ENCODE measurements around the gene ROR2.

ROR2 gene

DNA sequence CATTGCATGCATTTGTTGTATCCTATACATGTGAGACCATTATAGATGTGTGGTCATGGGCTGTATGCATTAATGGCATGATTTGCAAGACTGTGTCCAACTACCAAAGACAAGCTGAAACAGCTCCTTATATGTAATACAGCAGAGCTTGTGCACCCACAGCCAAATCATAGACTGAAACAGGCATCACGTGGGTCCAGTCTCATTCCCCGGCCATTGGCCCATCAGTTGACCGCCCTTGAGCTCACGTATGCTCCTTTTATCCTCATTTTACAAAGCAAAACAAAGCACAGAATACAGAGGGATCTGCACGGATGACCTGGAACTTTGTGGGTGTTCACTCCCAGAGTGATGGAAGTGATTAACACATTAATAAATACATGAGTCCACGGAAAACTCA is 109.1 kb downstream of the ROR2 start:
- DNase-seq, result no peak

DNA sequence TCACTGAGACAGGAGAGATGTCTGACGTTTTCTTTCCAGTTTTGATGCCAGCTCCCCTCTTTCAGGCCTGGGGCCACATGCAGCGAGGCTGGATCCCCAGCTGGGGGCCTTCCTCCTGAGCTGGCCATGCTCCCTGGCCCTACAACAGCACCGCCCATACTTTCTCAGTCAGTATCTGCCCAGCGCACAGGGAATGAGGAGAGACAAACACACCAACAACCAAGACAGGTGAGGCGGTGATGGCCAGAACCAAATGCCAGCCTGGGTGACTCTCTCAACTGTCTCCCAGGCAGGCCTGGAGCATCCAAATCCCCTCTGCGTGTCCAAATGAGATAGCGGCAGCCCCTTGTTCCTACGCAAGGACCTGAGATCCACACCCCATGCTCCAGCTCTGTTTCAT is 109.6 kb downstream of the ROR2 start:
- no peak for DNase-seq

DNA sequence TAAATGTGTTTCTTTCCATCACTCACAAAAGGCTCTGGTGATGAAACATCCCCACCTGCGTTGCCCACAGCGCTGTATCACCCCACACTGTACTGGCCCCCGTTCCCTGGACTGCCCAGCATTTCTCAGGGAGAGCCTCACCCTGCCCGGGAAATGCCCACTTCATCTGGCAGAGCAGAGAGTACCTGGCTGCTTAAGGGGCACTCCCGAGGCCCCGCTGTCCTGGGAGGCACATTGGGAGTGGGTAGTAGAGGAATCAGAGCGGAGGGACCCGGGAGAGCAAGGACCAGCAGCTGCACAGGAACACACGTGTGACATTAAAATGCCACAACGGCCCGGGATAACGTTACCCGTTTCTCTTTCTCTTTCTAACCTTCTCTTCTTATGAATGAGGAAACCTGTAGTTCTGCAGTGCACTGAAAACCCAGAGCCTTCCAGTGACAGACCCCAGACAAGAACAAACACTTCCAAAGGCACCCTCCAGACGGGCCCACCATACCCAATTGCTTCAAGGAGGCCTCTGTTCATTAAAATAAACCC is 110.0 kb downstream of the ROR2 start:
- DNase-seq, result no peak

DNA sequence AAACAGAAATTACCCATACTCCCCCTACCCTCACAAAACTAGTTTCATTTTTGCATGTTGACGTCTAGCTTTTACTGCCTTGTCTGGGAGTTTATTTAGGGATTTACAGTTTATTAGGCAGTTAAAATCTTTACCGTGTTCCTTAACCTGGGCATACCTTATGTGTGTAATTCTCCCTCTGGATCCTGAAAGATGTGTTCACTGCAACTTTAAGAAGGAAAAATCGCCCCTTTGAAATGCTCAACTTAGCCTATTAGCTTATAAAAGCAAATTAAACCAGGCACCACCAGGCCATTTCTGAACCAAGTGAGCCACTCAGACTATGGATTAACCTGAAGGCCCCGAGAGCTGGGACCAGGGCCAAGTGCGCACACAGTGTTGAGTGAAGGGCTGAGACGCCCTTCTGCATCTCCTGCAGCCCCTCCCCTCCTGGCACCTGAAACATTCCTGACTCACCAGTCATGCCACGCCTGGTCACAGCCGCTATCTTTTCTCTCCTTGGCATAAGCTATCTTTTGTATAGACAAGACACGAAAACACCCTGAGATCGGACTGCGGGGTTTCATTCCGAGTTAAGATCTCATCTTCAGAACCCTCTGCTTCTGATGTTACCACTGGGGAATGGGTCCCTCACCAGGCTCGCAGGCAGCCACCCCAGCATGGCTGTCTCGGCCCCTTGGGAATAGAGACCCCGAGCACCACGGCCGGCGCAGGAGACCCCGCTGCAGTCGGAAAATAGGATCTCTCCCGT is 111.9 kb downstream of the ROR2 start:
- no peak for DNase-seq

DNA sequence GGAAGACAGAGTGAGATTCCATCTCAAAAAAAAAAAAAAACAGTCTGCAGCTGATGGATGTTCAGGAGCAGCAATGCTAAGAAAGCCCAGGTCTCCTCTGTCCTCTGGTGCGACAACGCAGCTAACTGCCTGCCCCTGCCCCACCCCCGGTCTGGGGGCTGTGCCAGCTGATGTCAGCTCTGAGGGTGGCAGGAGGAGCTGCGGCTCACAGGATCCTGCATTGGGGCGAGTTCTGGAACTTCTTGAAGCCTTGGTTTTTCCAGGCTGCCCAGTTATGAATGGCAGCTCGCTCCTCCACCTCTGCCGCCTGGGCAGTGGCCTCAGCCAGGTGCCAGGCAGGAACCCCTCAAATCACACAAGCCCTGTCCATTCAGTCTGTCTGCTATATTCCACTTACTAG is 113.5 kb downstream of the ROR2 start:
- DNase-seq, result no peak

DNA sequence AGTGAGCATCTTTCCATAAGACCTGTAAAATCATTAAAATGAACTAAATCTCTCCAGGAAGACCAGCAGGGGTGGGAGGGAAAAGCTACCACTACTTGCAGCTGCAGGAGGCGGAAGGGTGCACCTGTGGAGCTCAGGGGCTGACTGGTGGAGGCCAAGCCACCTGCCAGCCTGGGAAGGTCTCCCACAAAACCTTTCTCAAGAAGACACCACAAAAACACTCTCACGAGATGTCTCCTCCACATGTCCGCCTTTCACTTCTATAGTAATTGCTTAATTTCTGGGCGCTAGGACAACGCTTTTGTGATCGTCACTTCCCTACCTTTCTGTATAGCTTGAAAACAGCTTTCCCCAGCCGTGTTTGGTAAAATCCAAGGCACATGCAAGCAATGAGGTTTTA is 114.4 kb downstream of the ROR2 start:
- no peak for DNase-seq

DNA sequence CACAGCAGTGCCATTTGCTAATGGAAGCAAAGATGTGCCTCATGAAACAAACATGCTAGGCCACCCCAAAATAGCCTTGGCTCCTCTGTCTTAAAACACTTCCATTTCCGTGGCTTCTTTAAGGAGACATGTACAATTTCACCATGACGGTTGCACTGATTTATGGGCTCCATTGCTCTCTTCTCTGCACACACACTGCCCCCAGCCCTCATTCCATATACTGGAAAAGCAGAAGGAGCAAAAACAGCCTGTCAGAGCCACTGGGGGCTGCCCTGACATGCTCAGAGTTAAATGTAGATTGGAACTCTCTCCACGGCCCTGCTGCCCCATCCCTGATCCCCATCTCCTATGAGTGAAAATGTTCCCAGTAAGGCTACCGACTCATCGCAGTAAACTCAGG is 114.8 kb downstream of the ROR2 start:
- no peak for DNase-seq

DNA sequence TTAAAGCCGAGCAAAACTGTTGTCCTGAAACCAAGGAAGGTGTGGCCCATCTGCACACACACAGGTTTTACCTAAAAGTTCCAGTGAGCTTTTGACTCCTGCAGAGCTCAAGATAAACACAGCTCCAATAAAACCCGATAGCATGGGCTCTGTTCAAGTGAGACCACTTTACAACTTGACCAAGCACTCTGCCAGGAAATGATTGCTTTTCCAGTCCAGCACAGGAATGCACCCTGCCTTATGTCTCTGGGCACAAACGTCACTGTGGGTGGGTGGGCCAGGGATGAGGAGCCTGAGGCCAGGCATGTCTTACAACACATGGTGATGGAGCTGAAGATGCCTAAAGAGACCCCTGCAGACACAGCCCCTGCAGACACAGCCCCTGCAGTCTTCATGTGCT is 115.3 kb downstream of the ROR2 start:
- DNase-seq, result no peak

DNA sequence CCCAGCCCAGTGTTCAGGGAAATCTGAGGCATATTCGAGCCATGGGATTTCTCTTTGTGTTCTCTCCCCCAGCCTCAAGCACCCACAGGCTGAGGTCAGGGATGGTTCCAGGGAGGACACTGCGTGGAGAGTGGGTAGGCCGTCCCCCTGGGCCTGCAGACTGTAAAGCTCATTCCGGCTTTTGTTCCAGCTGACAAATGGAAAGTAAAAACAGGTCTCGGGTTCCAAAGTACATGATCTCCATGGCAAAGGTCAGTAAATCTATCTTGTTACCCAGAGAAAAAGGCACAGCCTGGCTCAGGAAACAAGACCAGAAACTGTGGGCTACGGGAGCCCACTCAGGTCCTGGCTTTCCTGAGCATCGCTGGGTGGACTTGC is 116.2 kb downstream of the ROR2 start:
- no peak for DNase-seq

DNA sequence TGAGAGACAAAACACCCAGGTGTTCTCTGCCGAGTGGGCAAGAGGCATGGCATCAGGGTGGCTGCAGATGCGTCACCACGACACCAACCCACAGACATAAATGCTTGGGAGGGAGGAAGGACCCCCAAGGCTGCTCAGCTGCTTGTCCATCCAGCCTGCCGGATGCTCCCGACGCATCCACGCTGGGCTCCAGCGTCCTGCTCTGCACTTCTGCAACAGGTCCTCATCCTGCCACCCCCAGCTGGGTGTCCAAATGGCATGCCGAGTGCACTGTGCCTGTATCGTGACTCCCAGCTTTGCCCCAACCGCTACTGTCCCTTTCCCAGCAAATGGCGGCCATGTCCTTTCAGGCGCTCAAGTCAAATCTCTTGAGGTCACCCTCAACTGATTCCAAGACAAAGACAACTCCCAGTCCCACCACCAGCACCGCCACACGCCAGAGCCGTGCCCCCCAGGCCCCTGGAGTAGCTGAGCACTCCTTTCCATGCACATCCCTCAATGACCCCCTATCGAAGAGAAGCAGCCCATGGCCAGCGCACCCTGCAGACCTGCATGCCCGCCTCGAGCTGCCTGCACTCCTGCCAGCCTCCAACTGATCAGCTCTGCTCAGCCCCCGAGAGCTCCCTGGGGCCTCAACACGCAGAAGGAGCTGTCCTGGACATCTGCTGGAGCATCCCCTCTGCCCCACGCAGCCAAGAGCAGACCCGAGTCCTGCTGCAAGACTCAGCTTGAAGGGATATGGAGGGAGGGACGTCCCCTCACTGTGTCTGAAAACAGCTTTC is 116.7 kb downstream of the ROR2 start:
- DNase-seq, result no peak

DNA sequence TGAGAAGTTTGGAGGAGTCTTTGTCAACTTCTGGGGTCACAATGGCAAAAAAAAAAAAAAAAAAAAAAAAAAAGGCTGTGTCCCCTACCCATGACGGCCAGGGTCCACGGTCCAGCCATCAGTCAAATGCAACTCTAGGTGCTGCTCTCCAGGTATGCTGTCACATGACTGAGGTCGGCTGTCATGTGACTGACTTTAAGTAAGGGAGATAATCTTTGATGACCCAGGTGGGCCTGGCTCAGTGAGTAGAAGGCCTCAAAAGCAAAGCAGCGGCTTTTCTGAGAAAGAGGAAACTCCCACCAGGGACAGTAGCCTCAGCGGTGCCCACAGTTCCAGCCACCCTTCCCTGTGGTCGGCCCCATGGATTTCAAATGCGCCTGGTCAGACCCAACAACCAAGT is 117.7 kb downstream of the ROR2 start:
- no peak for DNase-seq

DNA sequence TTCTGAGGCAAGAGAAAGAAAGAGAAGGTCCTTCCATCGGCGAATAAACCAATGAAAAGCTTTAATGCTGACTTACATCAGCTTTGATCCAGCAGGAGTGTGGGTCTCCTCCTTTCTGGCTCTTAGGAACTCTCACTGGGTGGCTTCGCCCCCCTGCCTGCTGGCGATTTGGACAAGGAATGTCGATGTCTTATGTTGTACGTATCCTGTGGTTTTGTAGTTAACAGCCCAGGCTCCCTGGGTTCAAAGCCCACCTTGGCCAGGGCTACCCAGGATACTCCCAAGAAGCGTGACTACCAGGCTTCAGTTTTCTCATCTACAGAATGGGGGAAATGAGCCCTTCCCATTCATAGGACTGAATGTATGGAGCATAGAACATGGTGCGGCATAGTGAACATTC is 124.2 kb downstream of the ROR2 start:
- DNase-seq, result no peak

DNA sequence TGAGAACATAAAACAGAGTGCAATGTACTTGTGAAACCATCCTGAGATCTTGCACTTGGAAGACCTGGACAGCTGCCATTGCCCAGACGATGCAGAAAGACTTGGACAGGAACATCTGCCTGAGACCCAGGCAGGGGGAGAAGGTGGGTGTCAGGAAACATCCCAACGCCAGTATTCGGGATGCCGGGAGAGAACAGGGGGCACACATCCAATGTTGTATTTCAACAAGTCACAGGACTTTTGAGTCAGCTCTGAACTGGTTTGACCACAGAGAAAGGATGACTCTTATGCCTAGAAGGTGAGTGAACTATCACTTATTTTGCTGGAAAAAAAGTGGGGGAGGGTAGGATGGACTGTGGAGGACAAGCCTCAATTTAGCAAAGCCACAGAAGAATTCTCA is 124.6 kb downstream of the ROR2 start:
- DNase-seq, result no peak

DNA sequence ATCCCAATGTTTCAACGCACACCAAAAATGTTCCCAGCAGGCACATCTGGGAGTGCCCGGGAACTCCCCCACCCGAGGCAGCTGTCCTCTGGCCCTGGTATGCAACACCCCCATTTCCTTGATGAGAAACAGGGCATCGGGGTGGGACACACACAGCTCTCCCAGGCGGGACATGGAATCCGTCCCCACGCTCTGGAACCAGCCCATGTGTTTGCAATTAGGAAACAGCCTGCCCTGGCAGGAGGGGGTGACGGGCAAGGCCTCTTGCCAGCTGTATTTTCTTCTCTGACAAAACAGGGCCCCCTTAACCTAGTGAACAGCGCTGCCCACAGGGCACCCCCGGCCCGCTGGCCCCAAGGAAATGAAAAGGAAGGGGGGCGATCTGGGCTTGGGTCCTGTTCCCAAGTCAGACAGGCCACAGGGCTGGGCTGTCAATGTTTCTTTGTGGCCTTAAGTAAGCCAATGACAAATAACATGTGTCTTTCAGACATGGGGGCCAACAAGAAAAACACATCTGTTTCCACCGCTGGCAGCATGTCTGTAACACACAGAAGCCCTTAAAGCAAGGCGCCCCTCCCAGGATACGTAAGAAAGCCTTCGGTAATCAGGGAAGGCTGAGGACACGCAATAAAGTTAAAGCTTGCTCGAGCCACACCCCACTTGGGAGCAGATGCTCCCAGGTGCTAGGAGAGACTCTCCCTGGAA is 125.3 kb downstream of the ROR2 start:
- no peak for DNase-seq

DNA sequence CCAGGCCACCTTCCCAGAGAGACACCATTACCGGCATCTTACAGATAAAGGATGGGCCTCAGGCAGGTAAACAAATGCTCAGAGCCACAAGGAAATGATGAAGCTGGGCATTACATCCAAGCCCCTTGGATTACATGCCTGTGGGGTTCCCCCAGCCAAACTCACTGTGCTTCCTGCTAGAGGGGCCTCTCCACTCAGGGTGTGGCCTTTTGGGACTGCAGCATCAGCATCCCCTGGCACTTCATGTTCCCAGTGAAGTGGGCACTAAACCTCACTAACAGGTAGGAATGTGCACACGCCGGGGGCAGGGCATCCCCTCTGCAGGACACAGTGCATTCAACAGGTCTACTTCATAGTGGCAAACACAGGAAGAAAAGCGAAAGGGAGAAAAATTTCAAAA is 125.9 kb downstream of the ROR2 start:
- no peak for DNase-seq

DNA sequence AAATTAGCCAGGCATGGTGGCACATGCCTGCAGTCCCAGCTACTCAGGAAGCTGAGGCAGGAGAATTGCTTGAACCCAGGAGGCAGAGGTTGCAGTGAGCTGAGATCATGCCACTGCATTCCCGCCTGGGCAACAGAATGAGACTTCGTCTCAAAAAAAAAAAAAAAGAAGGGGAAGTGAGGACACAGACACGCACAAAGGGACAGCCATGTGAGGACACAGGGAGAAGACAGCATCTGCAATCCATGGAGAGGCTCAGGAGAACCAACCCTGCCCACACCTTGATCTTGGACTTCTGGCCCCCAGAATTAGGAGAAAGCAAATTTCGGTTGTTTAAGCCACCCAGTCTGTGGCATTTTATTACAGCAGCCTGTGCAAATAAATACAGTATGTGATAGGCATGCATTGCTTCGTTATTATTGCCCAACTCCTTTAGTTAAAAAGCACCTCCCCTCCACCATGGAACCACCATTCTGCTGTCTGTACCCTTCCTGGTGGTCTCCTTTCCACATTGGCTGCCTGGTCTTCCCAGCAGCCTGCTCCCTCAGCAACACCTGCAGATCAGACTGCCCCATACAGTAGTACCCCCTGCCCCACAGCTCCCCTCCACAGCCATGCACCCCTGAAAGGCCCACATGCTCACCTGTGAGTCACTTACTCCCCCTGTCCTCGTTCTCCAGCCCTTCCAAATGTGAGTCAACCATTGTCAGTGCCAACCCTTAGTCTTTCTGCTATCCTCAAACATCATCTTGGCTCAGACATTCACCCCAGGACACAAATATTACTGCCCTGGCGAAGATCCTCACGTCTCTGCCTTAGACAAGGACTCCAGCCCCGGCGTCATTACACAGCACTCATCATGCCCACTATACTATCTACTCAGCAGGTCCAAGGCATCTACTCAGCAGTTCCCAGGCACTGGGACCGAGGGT is 128.8 kb downstream of the ROR2 start:
- DNase-seq, result no peak

DNA sequence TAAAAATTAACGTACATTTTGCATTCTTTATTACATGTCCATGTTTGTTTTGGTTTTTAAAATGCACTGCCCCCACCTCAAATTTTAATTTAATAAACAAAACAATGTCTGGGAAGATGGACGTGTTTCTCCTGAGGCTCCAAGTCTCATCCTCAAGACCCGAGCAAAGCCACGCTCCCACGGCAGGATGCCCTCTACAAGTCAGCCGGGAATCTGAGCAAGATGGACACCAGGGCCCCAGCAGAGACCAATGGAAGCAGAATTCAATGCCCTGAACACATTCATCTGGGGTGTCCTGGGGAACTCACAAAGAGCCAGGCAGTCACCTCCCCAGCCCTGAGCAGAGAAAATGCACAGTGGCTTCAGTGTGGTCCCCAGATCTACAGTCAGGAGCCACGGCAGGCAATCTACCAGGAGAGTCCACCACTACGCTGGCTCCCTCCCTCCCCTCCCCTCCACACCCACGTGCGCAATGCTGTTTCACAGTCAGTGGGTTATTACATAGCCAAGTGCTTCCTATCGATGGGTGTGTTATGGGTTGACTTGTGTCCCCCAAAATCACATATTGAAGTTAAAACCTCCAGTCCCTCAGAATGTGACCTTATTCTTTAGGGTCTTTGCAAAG is 129.8 kb downstream of the ROR2 start:
- DNase-seq, result no peak

DNA sequence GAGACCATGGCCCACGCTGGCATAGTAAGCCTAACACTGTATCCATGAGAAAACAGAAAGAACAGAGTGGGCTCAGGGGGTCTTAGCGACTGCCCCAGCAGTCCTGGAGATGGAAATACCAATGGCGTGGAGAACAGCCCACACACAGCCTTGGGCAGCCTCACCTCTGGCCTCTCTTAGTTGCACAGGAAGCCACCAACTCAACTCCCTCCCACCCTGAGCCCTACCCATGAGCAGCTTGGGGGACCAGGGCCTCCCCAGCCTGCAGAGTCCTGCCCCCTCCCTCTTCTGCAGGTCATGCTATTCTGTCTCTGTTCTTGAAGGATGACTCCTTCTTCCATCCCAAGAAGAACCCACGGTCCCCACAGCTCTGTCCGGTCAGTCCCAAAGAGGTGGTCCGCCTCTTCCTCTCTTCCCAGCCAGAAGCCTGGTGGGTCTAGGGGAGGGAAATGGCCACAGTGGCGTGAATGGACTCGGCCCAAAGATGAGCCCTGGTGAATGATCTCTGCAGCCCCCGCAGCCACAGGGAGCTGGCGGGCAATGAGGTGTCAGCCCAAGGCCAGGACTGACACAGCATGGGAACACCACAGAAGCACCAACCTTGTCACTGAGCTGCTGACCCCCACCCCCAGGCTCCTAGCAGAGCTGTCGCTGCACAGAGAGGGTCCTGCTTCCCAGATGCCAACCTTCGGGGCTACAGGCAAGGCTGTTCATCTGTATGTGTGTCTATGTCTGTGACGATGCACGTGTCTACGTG is 131.2 kb downstream of the ROR2 start:
- no peak for DNase-seq

DNA sequence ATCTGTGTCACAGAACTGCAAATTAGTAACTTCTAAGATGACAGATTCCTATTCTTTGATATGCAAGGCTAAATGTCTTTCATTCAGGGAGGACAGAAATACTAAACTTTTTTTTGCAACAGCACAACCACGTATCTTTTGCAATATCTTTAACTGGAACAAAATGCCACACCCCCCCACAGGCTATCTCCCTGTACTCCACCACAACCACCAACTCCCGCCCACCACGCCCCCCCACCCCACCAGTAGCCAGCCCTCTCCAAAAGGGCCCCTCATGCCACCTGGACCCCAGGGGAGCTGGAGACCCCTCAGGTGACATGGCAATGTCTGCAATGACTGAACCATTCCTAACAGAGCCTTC is 131.8 kb downstream of the ROR2 start:
- peak in 1 of 2 donors; percentile 4 for DNase-seq

DNA sequence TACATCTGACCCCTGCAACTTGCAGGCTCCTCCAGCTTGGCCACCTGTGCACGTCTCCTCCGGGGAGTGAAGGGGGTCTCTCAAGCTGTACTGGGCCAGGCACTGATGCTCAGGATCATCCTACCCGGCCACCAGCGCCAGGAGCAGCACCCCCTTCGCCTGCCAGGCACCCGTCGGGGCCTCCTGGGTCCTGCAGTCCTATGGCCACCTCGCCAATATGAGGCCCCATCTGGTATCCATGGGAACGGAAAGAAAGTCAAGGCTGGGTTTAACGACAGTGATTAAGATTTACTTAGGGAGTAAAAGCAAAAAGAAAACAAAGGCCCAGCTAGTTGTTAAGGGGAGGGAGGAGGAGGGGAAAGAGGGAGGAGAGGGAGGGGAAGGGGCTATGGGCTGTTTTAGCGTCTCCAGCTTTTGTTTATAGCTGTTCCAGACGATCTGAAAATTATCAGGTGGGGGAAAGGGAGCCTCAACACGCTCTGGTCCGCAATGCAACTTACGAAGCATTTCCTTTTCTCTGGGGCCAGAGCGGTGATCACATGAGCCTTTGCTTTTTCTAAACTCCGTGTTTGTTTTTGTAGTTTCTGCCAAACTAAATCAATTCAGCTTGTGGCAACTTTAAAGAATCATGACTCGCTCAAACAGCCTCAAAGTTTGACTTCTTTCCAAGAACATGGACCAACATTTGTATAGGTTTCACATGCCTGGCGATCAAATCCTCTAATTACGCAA is 132.4 kb downstream of the ROR2 start:
- no peak for DNase-seq

DNA sequence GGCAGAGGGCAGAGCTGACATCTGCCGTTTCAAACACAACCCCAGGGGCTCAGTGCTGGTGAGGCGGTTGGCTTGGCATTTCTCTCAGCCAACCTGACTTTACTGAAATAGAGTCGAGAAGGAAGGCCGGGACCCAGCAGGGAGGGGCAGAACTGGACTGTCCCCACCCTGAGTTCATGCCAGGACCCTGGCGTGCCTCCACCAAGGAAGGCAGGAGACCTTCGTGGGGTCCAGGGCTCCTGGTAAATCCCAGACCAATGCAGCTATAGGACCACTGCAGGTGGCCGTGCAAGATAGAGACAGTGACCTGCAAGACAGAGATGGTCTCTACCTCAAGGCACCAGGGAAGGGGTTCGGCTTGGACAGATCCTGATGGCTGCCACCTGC is 132.9 kb downstream of the ROR2 start:
- DNase-seq, result no peak
